IMR-90 (cell line): Measurements from ENCODE around the gene RPS10. TPM values are rescaled to one million over a fixed set of nuclear protein-coding genes. Genes with fewer than 3 reads are reported as not detected.

ENCODE experiments used
- ATAC-seq: fragments of 200-7000 bp; cut with Tn5 transposase; 2 replicates; pipeline ENCODE4 v1.9.1; 2020; ENCODE audit warnings: low read depth, mild to moderate bottlenecking, moderate library complexity
- BruUV-seq: library from RNA; stranded (reverse); fragments of 400-500 nt; replicated peaks from 2 replicates; lab custom pipeline; 2021; lab: Mats Ljungman, UMichigan
- CTCF ChIA-PET: fragments of 300-600 bp; formaldehyde crosslinking; extraction: SDS; loops from one replicate; lab custom pipeline; 2021; ENCODE audit warnings: antibody characterized with exemption; lab: Yijun Ruan, JAX
- POLR2A ChIA-PET: fragments of 300-600 bp; sonication (Branson Sonifier 250); formaldehyde crosslinking; loops from one replicate; lab custom pipeline; 2022; ENCODE audit warnings: antibody characterized with exemption; ENCODE audit not compliant: unreplicated experiment; lab: Charles Lee
- DNase-seq: peaks from one replicate; pipeline ENCODE4 v3.0.0; 2013
- H2AFZ ChIP-seq: replicated peaks from 2 replicates; pipeline ENCODE3; 2013; ENCODE audit warnings: low read length, mild to moderate bottlenecking; ENCODE audit not compliant: poor library complexity
- H2AK5ac ChIP-seq: 2 replicates; pipeline ENCODE4 v1.6.1; 2013; ENCODE audit warnings: low read depth, low read length, inconsistent platforms
- H2AK9ac ChIP-seq: replicated peaks from 2 replicates; pipeline ENCODE3; 2013; ENCODE audit warnings: mild to moderate bottlenecking, low read depth, low read length, moderate library complexity; ENCODE audit not compliant: poor library complexity
- H2BK120ac ChIP-seq: 2 replicates; pipeline ENCODE4 v1.6.1; 2013; ENCODE audit warnings: low read depth, low read length, inconsistent platforms
- H2BK15ac ChIP-seq: 3 replicates; pipeline ENCODE4 v1.6.1; 2013; ENCODE audit warnings: low read depth, low read length, inconsistent platforms
- H2BK20ac ChIP-seq: 2 replicates; pipeline ENCODE4 v1.6.1; 2013; ENCODE audit warnings: low read depth, mild to moderate bottlenecking, inconsistent platforms, low read length, moderate library complexity
- H2BK5ac ChIP-seq: 2 replicates; pipeline ENCODE4 v1.6.1; 2013; ENCODE audit warnings: mild to moderate bottlenecking, low read depth, low read length, inconsistent platforms; ENCODE audit not compliant: poor library complexity, severe bottlenecking
- H3K14ac ChIP-seq: replicated peaks from 2 replicates; pipeline ENCODE4 v1.6.1; 2013; ENCODE audit warnings: low read depth, low read length, inconsistent platforms
- H3K18ac ChIP-seq: 2 replicates; pipeline ENCODE4 v1.6.1; 2013; ENCODE audit warnings: low read depth, low read length, control low read depth
- H3K23ac ChIP-seq: 2 replicates; pipeline ENCODE4 v1.6.1; 2013; ENCODE audit warnings: low read depth, low read length, inconsistent platforms
- H3K27ac ChIP-seq: 2 replicates; pipeline ENCODE4 v1.5.1; 2013; ENCODE audit warnings: mild to moderate bottlenecking, control low read depth, low read length; ENCODE audit not compliant: insufficient read depth
- H3K27me3 ChIP-seq: 2 replicates; pipeline ENCODE4 v1.6.1; 2013; ENCODE audit warnings: low read length; ENCODE audit not compliant: control insufficient read depth, insufficient read depth
- H3K36me3 ChIP-seq: 2 replicates; pipeline ENCODE4 v1.6.1; 2013; ENCODE audit warnings: low read length, mixed read lengths; ENCODE audit not compliant: control insufficient read depth, insufficient read depth
- H3K4ac ChIP-seq: 2 replicates; pipeline ENCODE4 v1.6.1; 2013; ENCODE audit warnings: low read depth, low read length, inconsistent platforms
- H3K4me1 ChIP-seq: 2 replicates; pipeline ENCODE4 v1.6.1; 2013; ENCODE audit warnings: low read length, mixed read lengths; ENCODE audit not compliant: control insufficient read depth, insufficient read depth
- H3K4me2 ChIP-seq: 2 replicates; pipeline ENCODE4 v1.6.1; 2013; ENCODE audit warnings: low read depth, mild to moderate bottlenecking, control low read depth, low read length, moderate library complexity
- H3K4me3 ChIP-seq: 2 replicates; pipeline ENCODE4 v1.5.1; 2013; ENCODE audit warnings: low read depth, mild to moderate bottlenecking, control low read depth, low read length, moderate library complexity; ENCODE audit not compliant: insufficient read depth
- H3K56ac ChIP-seq: 2 replicates; pipeline ENCODE4 v1.6.1; 2013; ENCODE audit warnings: low read length, inconsistent platforms; ENCODE audit not compliant: insufficient read depth; ENCODE audit errors: extremely low read depth
- H3K79me1 ChIP-seq, 2 experiments: 2 replicates each; pipeline ENCODE4 v1.6.1; 2013; ENCODE audit warnings: low read length in 2 of 2, inconsistent platforms in 1 of 2, low read depth in 1 of 2
- H3K9ac ChIP-seq: 2 replicates; pipeline ENCODE4 v1.6.1; 2013; ENCODE audit warnings: low read depth, low read length, control low read depth
- H3K9me1 ChIP-seq: 2 replicates; pipeline ENCODE4 v1.6.1; 2013; ENCODE audit warnings: low read length, inconsistent platforms; ENCODE audit not compliant: insufficient read depth
- H3K9me3 ChIP-seq: 2 replicates; pipeline ENCODE4 v1.6.1; 2013; ENCODE audit warnings: low read length; ENCODE audit not compliant: control insufficient read depth, insufficient read depth
- H4K20me1 ChIP-seq: 2 replicates; pipeline ENCODE4 v1.6.1; 2013; ENCODE audit warnings: low read length, inconsistent platforms; ENCODE audit not compliant: insufficient read depth
- H4K5ac ChIP-seq: 2 replicates; pipeline ENCODE4 v1.6.1; 2013; ENCODE audit warnings: mild to moderate bottlenecking, low read depth, low read length, control low read depth
- H4K8ac ChIP-seq, 2 experiments: 2 replicates each; pipeline ENCODE4 v1.6.1; 2013; ENCODE audit warnings: low read depth in 2 of 2, low read length in 2 of 2, control low read depth in 1 of 2, inconsistent platforms in 1 of 2
- H4K91ac ChIP-seq: 2 replicates; pipeline ENCODE4 v1.6.1; 2013; ENCODE audit warnings: low read depth, low read length, inconsistent platforms; ENCODE audit not compliant: insufficient read depth
- BHLHE40 ChIP-seq: fragments of 150-350 bp; IDR thresholded peaks from 2 replicates; pipeline ENCODE4 v1.6.1; 2016; ENCODE audit warnings: mild to moderate bottlenecking, low read depth, low read length
- CEBPB ChIP-seq: IDR thresholded peaks from 2 replicates; pipeline ENCODE4 v1.6.1; 2012; ENCODE audit warnings: low read depth, low read length, improper control_type of control experiment
- CHD1 ChIP-seq: IDR thresholded peaks from 2 replicates; pipeline ENCODE4 v1.6.1; 2012; ENCODE audit warnings: low read depth, low read length, improper control_type of control experiment
- CTCF ChIP-seq: conservative IDR thresholded peaks from 2 replicates; pipeline ENCODE4 v1.5.1; 2012; ENCODE audit warnings: mild to moderate bottlenecking, low read depth, low read length, improper control_type of control experiment
- FOS ChIP-seq: fragments of 150-350 bp; IDR thresholded peaks from 2 replicates; pipeline ENCODE4 v1.6.1; 2016; ENCODE audit warnings: low read depth, low read length
- MAFK ChIP-seq: IDR thresholded peaks from 2 replicates; pipeline ENCODE4 v1.6.1; 2012; ENCODE audit warnings: low read depth, low read length, improper control_type of control experiment
- MAZ ChIP-seq: IDR thresholded peaks from 2 replicates; pipeline ENCODE4 v1.6.1; 2012; ENCODE audit warnings: low read depth, mild to moderate bottlenecking, low read length, improper control_type of control experiment, moderate library complexity, borderline replicate concordance
- MXI1 ChIP-seq: IDR thresholded peaks from 2 replicates; pipeline ENCODE4 v1.6.1; 2012; ENCODE audit warnings: low read depth, mild to moderate bottlenecking, low read length, moderate library complexity, borderline replicate concordance
- NFE2L2 ChIP-seq: fragments of 150-350 bp; IDR thresholded peaks from 2 replicates; pipeline ENCODE4 v1.6.1; 2016; ENCODE audit warnings: low read depth, mild to moderate bottlenecking, low read length
- POLR2A ChIP-seq: IDR thresholded peaks from 2 replicates; pipeline ENCODE4 v1.6.1; 2012; ENCODE audit warnings: mild to moderate bottlenecking, low read depth, low read length
- RAD21 ChIP-seq: IDR thresholded peaks from 2 replicates; pipeline ENCODE4 v1.6.1; 2012; ENCODE audit warnings: low read length, improper control_type of control experiment
- RCOR1 ChIP-seq: IDR thresholded peaks from 2 replicates; pipeline ENCODE4 v1.6.1; 2012; ENCODE audit warnings: mild to moderate bottlenecking, low read length, improper control_type of control experiment; ENCODE audit not compliant: insufficient replicate concordance
- RFX5 ChIP-seq: IDR thresholded peaks from 2 replicates; pipeline ENCODE4 v1.8.0; 2012; ENCODE audit warnings: low read depth, mild to moderate bottlenecking, low read length, moderate library complexity
- SMC3 ChIP-seq: fragments of 150-350 bp; IDR thresholded peaks from 2 replicates; pipeline ENCODE4 v1.6.1; 2016; ENCODE audit warnings: low read depth, mild to moderate bottlenecking, antibody characterized with exemption, low read length, moderate library complexity
- WGBS, 2 experiments: methylation state at CpG; one replicate each; pipeline versions ENCODE4 v1.1.5 to v1.1.7; 2013; ENCODE audit warnings: missing lambda C conversion rate in 2 of 2; ENCODE audit not compliant: insufficient read length in 1 of 2; ENCODE audit errors: extremely low coverage in 2 of 2; 5-methylcytosine and 5-hydroxymethylcytosine counted together
- dilution Hi-C: fragments of 300-500 bp; cut with HindIII; formaldehyde crosslinking; loops from one replicate; pipeline ENCODE4 v1.14.3; 2018; ENCODE audit warnings: low sequenced_read_pairs; ENCODE audit not compliant: unreplicated experiment
- in situ Hi-C: fragments of 300-500 bp; cut with MboI; formaldehyde crosslinking; loops from 3 replicates; pipeline ENCODE4 v1.14.3; 2019; ENCODE audit warnings: low sequenced_read_pairs, inconsistent platforms, mixed read lengths
- intact Hi-C: fragments of 100-400 bp; cut with micrococcal nuclease; formaldehyde crosslinking; loops from 2 replicates; pipeline ENCODE4 v1.10.0; 2022
- polyA plus RNA-seq, 3 experiments: library from polyadenylated mRNA; depleted of rRNA; stranded (reverse); fragments of >200 nt; gene quantifications; 2 replicates each; pipeline ENCODE4 v1.2.3, GENCODE V29; 2012; ENCODE audit warnings: low replicate concordance in 1 of 3
- total RNA-seq: library from RNA; depleted of rRNA; stranded (reverse); fragments of >200 nt; gene quantifications from 2 replicates; pipeline ENCODE4 v1.2.3, GENCODE V29; 2012
- TF ChIP-seq, protein P1 (sequence below): fragments of 150-350 bp; IDR thresholded peaks from 2 replicates; pipeline ENCODE4 v1.6.1; 2016; ENCODE audit warnings: low read depth, mild to moderate bottlenecking, low read length, moderate library complexity, borderline replicate concordance
- TF ChIP-seq, protein P2 (sequence below): fragments of 150-350 bp; IDR thresholded peaks from 2 replicates; pipeline ENCODE4 v1.6.1; 2017; ENCODE audit warnings: mild to moderate bottlenecking, antibody characterized with exemption, low read length, low read depth

Gene RPS10
- total and polyA plus RNA-seq, 2 of the 4 experiments (the other 2 are of a cell fraction), result 5,462 to 5,584 TPM

DNA sequence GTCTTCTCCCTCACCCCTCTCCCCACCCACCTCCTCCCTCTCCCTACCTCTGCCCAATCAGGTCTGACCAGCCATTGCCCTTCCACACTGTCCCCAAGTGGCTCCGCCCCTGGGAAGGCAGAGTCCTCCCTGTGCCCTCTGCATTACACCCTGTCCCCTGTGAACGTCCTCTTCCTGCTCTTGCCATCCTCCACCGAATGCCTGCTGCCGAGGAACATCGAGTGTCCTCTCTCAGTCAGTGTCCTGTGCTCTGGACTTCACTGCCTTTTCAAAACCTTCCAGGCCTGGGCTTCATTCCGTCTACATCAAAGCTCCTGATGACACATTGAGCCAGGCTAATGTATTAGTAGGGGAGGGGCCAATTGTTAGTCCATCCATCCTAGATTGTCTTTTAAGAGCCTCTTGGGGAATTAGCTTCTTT is 36.7 kb upstream of the RPS10 start:
- Histone ChIP-seq H3K27ac (no peak overlapping the region), H2BK5ac (no peak overlapping the region), H3K79me1 (no peaks in the 10 kb centered on the region), H3K14ac (no peak overlapping the region), H3K4me3 (no peak overlapping the region), H2BK120ac (no peak overlapping the region), H3K9ac (no peak overlapping the region), H3K23ac (no peak overlapping the region), H3K9me3 (no peaks in the 10 kb centered on the region), H4K20me1 (no peaks in the 10 kb centered on the region), H3K9me1 (no peaks in the 10 kb centered on the region; the same call in 1 of the 2 replicates), H3K27me3 (peaks cover 35% of the 10 kb centered on the region), H3K18ac (no peak overlapping the region), H4K5ac (no peak overlapping the region), H2AK5ac (no peak overlapping the region), H4K8ac (no peak overlapping the region), H2AFZ (peak overlapping the region; percentile 63), H3K4me2 (no peak overlapping the region; the same call in 1 of the 2 replicates), H2BK15ac (no peak overlapping the region), H3K4me1 (peaks cover 4% of the 10 kb centered on the region; the same call in 1 of the 2 replicates), H3K4ac (no peak overlapping the region), H3K56ac (no peak overlapping the region), H3K36me3 (no peaks in the 10 kb centered on the region), H2AK9ac (no peak overlapping the region), H4K91ac (no peak overlapping the region), H2BK20ac (no peak overlapping the region)
- intact Hi-C loops (no loop called here), in situ Hi-C loops (no loop called here), dilution Hi-C loops (no loop called here)
- 20% methylated on average over 1 of the region's 6 CpGs; no CpG with 5 or more reads in 1 of the 2 experiments for WGBS, 2 experiments
- TF ChIP-seq RAD21 (no peak), CEBPB (no peak), CTCF (no peak), SMC3 (no peak), FOS (no peak), POLR2A (no peak), NFE2L2 (no peak), MAFK (no peak), CHD1 (no peak), RCOR1 (no peak), BHLHE40 (no peak), MAZ (no peak), RFX5 (no peak), MXI1 (no peak)
- TF ChIP-seq, protein P1, sequence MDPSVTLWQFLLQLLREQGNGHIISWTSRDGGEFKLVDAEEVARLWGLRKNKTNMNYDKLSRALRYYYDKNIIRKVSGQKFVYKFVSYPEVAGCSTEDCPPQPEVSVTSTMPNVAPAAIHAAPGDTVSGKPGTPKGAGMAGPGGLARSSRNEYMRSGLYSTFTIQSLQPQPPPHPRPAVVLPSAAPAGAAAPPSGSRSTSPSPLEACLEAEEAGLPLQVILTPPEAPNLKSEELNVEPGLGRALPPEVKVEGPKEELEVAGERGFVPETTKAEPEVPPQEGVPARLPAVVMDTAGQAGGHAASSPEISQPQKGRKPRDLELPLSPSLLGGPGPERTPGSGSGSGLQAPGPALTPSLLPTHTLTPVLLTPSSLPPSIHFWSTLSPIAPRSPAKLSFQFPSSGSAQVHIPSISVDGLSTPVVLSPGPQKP, result no peak
- TF ChIP-seq, protein P2, sequence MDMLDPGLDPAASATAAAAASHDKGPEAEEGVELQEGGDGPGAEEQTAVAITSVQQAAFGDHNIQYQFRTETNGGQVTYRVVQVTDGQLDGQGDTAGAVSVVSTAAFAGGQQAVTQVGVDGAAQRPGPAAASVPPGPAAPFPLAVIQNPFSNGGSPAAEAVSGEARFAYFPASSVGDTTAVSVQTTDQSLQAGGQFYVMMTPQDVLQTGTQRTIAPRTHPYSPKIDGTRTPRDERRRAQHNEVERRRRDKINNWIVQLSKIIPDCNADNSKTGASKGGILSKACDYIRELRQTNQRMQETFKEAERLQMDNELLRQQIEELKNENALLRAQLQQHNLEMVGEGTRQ, result no peak
- ATAC-seq (peak; percentile 78), DNase-seq (no peak)
- ChIA-PET CTCF (interaction anchor here (0.7 to 0.8 kb wide), 2 partner anchors 64 to 146 kb away, joined by 3 read pairs; no protein-coding TSS in a partner anchor), POLR2A (no interaction called here)
- no TSS peak for BruUV-seq
